A549 (cell line): ENCODE data around the gene TNFRSF13B. TPM values are rescaled to one million over a fixed set of nuclear protein-coding genes. Genes with fewer than 3 reads are reported as not detected.

Experiments used
- ATAC-seq, 2 experiments: fragments of 200-7000 bp in 1 of 2; fragments of >200 bp in 1 of 2; cut with Nextera tagmentation in 1 of 2; cut with Tn5 transposase in 1 of 2; 3 replicates each; pipeline versions ENCODE4 v1.8.0 to v1.9.1; 2018 to 2020; ENCODE audit warnings: mild to moderate bottlenecking in 1 of 2, moderate library complexity in 1 of 2
- CTCF ChIA-PET: fragments of 300-600 bp; sonication (Branson Sonifier 250); formaldehyde crosslinking; extraction: SDS; loops from one replicate; lab custom pipeline; 2021; ENCODE audit warnings: antibody characterized with exemption, inconsistent platforms; lab: Yijun Ruan, JAX
- POLR2A ChIA-PET: fragments of 350-600 bp; formaldehyde crosslinking; extraction: SDS; loops from one replicate; lab custom pipeline; 2021; ENCODE audit warnings: antibody characterized with exemption, inconsistent platforms; lab: Yijun Ruan, JAX
- DNase-seq, 2 experiments: peaks; one replicate each; pipeline versions ENCODE4 v3.0.0 to v3.0.0-alpha.2; 2011 to 2016; ENCODE audit warnings: low read depth in 1 of 2, low spot score in 1 of 2
- FAIRE-seq: peaks from 2 replicates; lab custom pipeline; 2011; peaks lifted over from hg19 to GRCh38; lab: Jason Lieb, UNC
- H3K27ac ChIP-seq, 2 experiments: fragments of >200 bp; sonication (Bioruptor Twin); formaldehyde crosslinking; 3 replicates each; pipeline ENCODE4 v1.5.1; 2016 to 2017
- H3K4me1 ChIP-seq: fragments of >200 bp; sonication (Bioruptor Twin); formaldehyde crosslinking; 3 replicates; pipeline ENCODE4 v1.6.1; 2016
- H3K4me2 ChIP-seq: fragments of >200 bp; sonication (Bioruptor Twin); formaldehyde crosslinking; 3 replicates; pipeline ENCODE4 v1.6.1; 2016
- H3K4me3 ChIP-seq: fragments of >200 bp; sonication (Bioruptor Twin); formaldehyde crosslinking; 3 replicates; pipeline ENCODE4 v1.5.1; 2016
- H3K9me3 ChIP-seq: fragments of >200 bp; sonication (Bioruptor Twin); formaldehyde crosslinking; 3 replicates; pipeline ENCODE4 v1.6.1; 2016
- BHLHE40 ChIP-seq: IDR thresholded peaks from 2 replicates; pipeline ENCODE4 v1.6.1; 2012; ENCODE audit warnings: low read depth, low read length, inconsistent platforms
- CBX2 ChIP-seq: fragments of 200-600 bp; sonication (generic); IDR thresholded peaks from 2 replicates; pipeline ENCODE4 v1.6.1; 2016; ENCODE audit warnings: low read depth, mild to moderate bottlenecking, borderline replicate concordance
- CBX8 ChIP-seq: fragments of 200-600 bp; sonication (generic); IDR thresholded peaks from 2 replicates; pipeline ENCODE4 v1.6.1; 2016
- CEBPB ChIP-seq, 2 experiments: fragments of >200 bp in 1 of 2; sonication (Bioruptor Twin) in 1 of 2; formaldehyde crosslinking in 1 of 2; IDR thresholded peaks; 2 replicates each; pipeline ENCODE4 v1.6.1; 2012 to 2016
- CHD4 ChIP-seq: fragments of 200-600 bp; sonication (generic); IDR thresholded peaks from 2 replicates; pipeline ENCODE4 v1.6.1; 2016; ENCODE audit warnings: antibody characterized with exemption, mild to moderate bottlenecking, borderline replicate concordance
- E2F6 ChIP-seq: IDR thresholded peaks from 2 replicates; pipeline ENCODE4 v1.6.1; 2012; ENCODE audit warnings: low read depth, borderline replicate concordance
- EHF ChIP-seq: fragments of 250-450 bp; sonication (Bioruptor Pico); IDR thresholded peaks from 2 replicates; pipeline ENCODE4 v1.5.0; 2020; ENCODE audit warnings: mild to moderate bottlenecking
- EP300 ChIP-seq, 2 experiments: fragments of >200 bp; sonication (Bioruptor Twin); formaldehyde crosslinking; IDR thresholded peaks; 2 replicates in 1 of 2; 3 replicates in 1 of 2; pipeline ENCODE4 v1.6.1; 2016 to 2017
- FOSB ChIP-seq: fragments of 250-450 bp; sonication (Bioruptor Pico); IDR thresholded peaks from 2 replicates; pipeline ENCODE4 v1.5.0; 2020; ENCODE audit warnings: mild to moderate bottlenecking, moderate library complexity
- FOSL2 ChIP-seq, 2 experiments: fragments of 450-650 bp in 1 of 2; fragments of >200 bp in 1 of 2; sonication (Bioruptor Twin) in 1 of 2; formaldehyde crosslinking; IDR thresholded peaks; 2 replicates each; pipeline versions ENCODE4 v1.5.0 to v1.6.1; 2016 to 2020; ENCODE audit warnings: mild to moderate bottlenecking in 1 of 2, moderate library complexity in 1 of 2
- GATA3 ChIP-seq: IDR thresholded peaks from 2 replicates; pipeline ENCODE4 v1.6.1; 2012; ENCODE audit warnings: borderline replicate concordance
- HES2 ChIP-seq: fragments of >200 bp; sonication (Bioruptor Twin); formaldehyde crosslinking; IDR thresholded peaks from 2 replicates; pipeline ENCODE4 v1.6.1; 2016
- HEYL ChIP-seq: fragments of 250-450 bp; sonication (Bioruptor Pico); IDR thresholded peaks from 2 replicates; pipeline ENCODE4 v1.8.0; 2021; ENCODE audit warnings: mild to moderate bottlenecking, moderate library complexity
- HOXA7 ChIP-seq: fragments of 250-450 bp; sonication (Bioruptor Pico); IDR thresholded peaks from 2 replicates; pipeline ENCODE4 v1.5.0; 2020; ENCODE audit warnings: mild to moderate bottlenecking, moderate library complexity
- JUNB ChIP-seq: fragments of >200 bp; sonication (Bioruptor Twin); formaldehyde crosslinking; IDR thresholded peaks from 2 replicates; pipeline ENCODE4 v1.6.1; 2016
- KDM1A ChIP-seq: fragments of 200-600 bp; sonication (generic); IDR thresholded peaks from 2 replicates; pipeline ENCODE4 v1.6.1; 2016; ENCODE audit warnings: low read depth, mild to moderate bottlenecking
- MAX ChIP-seq: IDR thresholded peaks from 2 replicates; pipeline ENCODE4 v1.6.1; 2012
- MAZ ChIP-seq: fragments of 150-350 bp; IDR thresholded peaks from 2 replicates; pipeline ENCODE4 v1.6.1; 2014; ENCODE audit warnings: antibody characterized with exemption, low read depth, low read length, borderline replicate concordance
- MYC ChIP-seq: IDR thresholded peaks from 2 replicates; pipeline ENCODE4 v1.6.1; 2012; ENCODE audit warnings: mild to moderate bottlenecking, inconsistent platforms, low read length, improper control_type of control experiment, borderline replicate concordance
- NPAS2 ChIP-seq: fragments of 250-450 bp; sonication (Bioruptor Pico); IDR thresholded peaks from 2 replicates; pipeline ENCODE4 v1.8.0; 2022; ENCODE audit warnings: mild to moderate bottlenecking, moderate library complexity, borderline replicate concordance
- POLR2A ChIP-seq: IDR thresholded peaks from 2 replicates; pipeline ENCODE4 v1.6.1; 2012; ENCODE audit warnings: mild to moderate bottlenecking, low read length
- RCOR1 ChIP-seq: fragments of 150-350 bp; IDR thresholded peaks from 2 replicates; pipeline ENCODE4 v1.6.1; 2014; ENCODE audit warnings: antibody characterized with exemption, low read length, low read depth
- ZC3H11A ChIP-seq: fragments of 450-650 bp; IDR thresholded peaks from 2 replicates; pipeline ENCODE4 v1.6.1; 2014; ENCODE audit warnings: antibody characterized with exemption, mild to moderate bottlenecking
- ZFP36 ChIP-seq: fragments of 450-650 bp; IDR thresholded peaks from 2 replicates; pipeline ENCODE4 v1.6.1; 2014; ENCODE audit warnings: borderline replicate concordance; ENCODE audit not compliant: partially characterized antibody
- ZNF302 ChIP-seq: fragments of 250-450 bp; sonication (Bioruptor Pico); IDR thresholded peaks from 2 replicates; pipeline ENCODE4 v1.9.0; 2021; ENCODE audit warnings: inconsistent platforms, mild to moderate bottlenecking, moderate library complexity
- WGBS: methylation state at CpG from one replicate; pipeline ENCODE4 v1.1.6; 2017; ENCODE audit errors: missing lambda C conversion rate; 5-methylcytosine and 5-hydroxymethylcytosine counted together
- polyA plus RNA-seq, 4 experiments: library from polyadenylated mRNA; depleted of rRNA in 3 of 4; stranded (reverse); fragments of >200 nt; fragmentation: RNase III in 1 of 4; extraction: RNeasy Plus Mini Kit Qiagen cat#74134 plus additional on column Dnase treatment in 1 of 4; gene quantifications; 2 replicates in 3 of 4; 3 replicates in 1 of 4; pipeline ENCODE4 v1.2.3, GENCODE V29; 2011 to 2017
- TF ChIP-seq, protein P1 (sequence below): fragments of 250-450 bp; sonication (Bioruptor Pico); IDR thresholded peaks from 2 replicates; pipeline ENCODE4 v1.5.0; 2020; ENCODE audit warnings: low read depth, mild to moderate bottlenecking, moderate library complexity
- TF ChIP-seq, protein P2 (sequence below): fragments of 450-650 bp; IDR thresholded peaks from 2 replicates; pipeline ENCODE4 v1.6.1; 2014; ENCODE audit warnings: antibody characterized with exemption

TNFRSF13B gene
- polyA plus RNA-seq, 2 of the 4 experiments (the other 2 are of a cell fraction) = not detected

DNA sequence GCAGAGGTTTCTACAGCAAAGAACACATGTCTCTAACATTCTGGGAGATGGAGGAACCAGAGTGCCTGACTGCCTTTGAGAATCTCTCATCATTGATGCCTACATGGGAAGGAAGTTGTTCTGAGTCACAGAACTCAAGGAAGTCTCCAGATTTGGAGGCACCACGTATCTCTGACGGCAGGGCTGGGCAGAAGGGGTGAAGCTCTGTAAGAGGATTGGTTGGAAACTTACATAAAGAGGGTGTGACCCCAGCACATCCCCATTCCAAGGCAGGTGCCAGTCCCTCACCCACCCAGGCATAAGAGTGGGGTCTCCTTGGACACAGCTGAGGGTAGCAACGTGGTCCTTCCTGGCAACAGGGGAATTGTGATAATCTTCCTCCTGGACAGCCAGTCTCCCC is 17.4 kb downstream of the TNFRSF13B start:
- DNase-seq (no peak), FAIRE-seq (no peak), ATAC-seq (no peak; a peak in 1 of 6 replicates)
- H3K4me1 ChIP-seq = no peaks in the 10 kb centered on the region
- H3K4me3 ChIP-seq = no peak overlapping the region
- POLR2A ChIA-PET = no interaction called here
- 15% methylated on average over 3 of the region's 3 CpGs for WGBS
- H3K9me3 ChIP-seq = peaks cover 30% of the 10 kb centered on the region
- H3K27ac ChIP-seq = no peak overlapping the region
- TF ChIP-seq CBX8 (no peak), CBX2 (no peak), ZC3H11A (no peak), NPAS2 (CRISPR knock-in tag) (no peak), FOSB (CRISPR knock-in tag) (no peak), GATA3 (no peak), MAZ (no peak), CHD4 (no peak), E2F6 (no peak), MAX (no peak), EHF (no peak), HEYL (CRISPR knock-in tag) (no peak), JUNB (no peak)
- TF ChIP-seq, protein P1, sequence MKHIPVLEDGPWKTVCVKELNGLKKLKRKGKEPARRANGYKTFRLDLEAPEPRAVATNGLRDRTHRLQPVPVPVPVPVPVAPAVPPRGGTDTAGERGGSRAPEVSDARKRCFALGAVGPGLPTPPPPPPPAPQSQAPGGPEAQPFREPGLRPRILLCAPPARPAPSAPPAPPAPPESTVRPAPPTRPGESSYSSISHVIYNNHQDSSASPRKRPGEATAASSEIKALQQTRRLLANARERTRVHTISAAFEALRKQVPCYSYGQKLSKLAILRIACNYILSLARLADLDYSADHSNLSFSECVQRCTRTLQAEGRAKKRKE (CRISPR knock-in tag) = no peak
- TF ChIP-seq, protein P2, sequence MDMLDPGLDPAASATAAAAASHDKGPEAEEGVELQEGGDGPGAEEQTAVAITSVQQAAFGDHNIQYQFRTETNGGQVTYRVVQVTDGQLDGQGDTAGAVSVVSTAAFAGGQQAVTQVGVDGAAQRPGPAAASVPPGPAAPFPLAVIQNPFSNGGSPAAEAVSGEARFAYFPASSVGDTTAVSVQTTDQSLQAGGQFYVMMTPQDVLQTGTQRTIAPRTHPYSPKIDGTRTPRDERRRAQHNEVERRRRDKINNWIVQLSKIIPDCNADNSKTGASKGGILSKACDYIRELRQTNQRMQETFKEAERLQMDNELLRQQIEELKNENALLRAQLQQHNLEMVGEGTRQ = no peak
- no peak overlapping the region for H3K4me2 ChIP-seq
- CTCF ChIA-PET = interaction anchor here (0.6 to 1.7 kb wide), 3 partner anchors 8 to 44 kb away, joined by 3 to 5 read pairs (median 3); no protein-coding TSS in a partner anchor

- H3K4me2 ChIP-seq = no peak overlapping the region
- H3K4me3 ChIP-seq = no peak overlapping the region
- no peak for FAIRE-seq
- CTCF ChIA-PET = interaction anchor here (0.9 to 1.7 kb wide), 3 partner anchors 8 to 77 kb away, joined by 3 to 5 read pairs (median 3); no protein-coding TSS in a partner anchor
- TF ChIP-seq, protein P2 = no peak
- TF ChIP-seq JUNB (no peak), BHLHE40 (no peak), HES2 (no peak), HOXA7 (CRISPR knock-in tag) (no peak), KDM1A (no peak), GATA3 (no peak), EP300 (IDR thresholded peaks at IDR 0.05) (no peak), MYC (no peak), FOSL2 (IDR thresholded peaks at IDR 0.05) (no peak), FOSL2 (CRISPR knock-in tag; IDR thresholded peaks at IDR 0.05) (no peak), CEBPB (IDR thresholded peaks at IDR 0.05) (no peak), POLR2A (no peak), RCOR1 (no peak), ZFP36 (no peak), ZNF302 (CRISPR knock-in tag) (no peak), CBX8 (no peak)
- POLR2A ChIA-PET = no interaction called here
- no peak overlapping the region for H3K27ac ChIP-seq
- H3K4me1 ChIP-seq = no peaks in the 10 kb centered on the region
- H3K9me3 ChIP-seq = peaks cover 35% of the 10 kb centered on the region
- ATAC-seq = no peak
- 32% methylated on average over 9 of the region's 9 CpGs for WGBS
- DNase-seq = no peak
Observed at GRCh38 chr17:16953841-16954240, 18.1 kb downstream of the TNFRSF13B start.
